Measurements from ENCODE around the gene MRPS16.

Gene MRPS16

GRCh38 chr10:73239908-73240307, 12.5 kb downstream of the MRPS16 start:
- no peak for DNase-seq (ENCODE audit: low read depth)

GRCh38 chr10:73238990-73239566, 13.4 kb downstream of the MRPS16 start:
- DNase-seq (ENCODE audit: low read depth): no peak

GRCh38 chr10:73234695-73235094, 17.7 kb downstream of the MRPS16 start:
- DNase-seq (ENCODE audit: low read depth): no peak

GRCh38 chr10:73233883-73234282, 18.6 kb downstream of the MRPS16 start:
- DNase-seq (ENCODE audit: low read depth): no peak

- DNase-seq (ENCODE audit: low read depth): no peak
Observed at GRCh38 chr10:73232887-73233286, 19.6 kb downstream of the MRPS16 start.

- DNase-seq (ENCODE audit: low read depth): no peak
Observed at GRCh38 chr10:73229567-73229966, 22.9 kb downstream of the MRPS16 start.

- no peak for DNase-seq (ENCODE audit: low read depth)
Observed at GRCh38 chr10:73228247-73228646, 24.2 kb downstream of the MRPS16 start.

- DNase-seq (ENCODE audit: low read depth): no peak
Observed at GRCh38 chr10:73226663-73227062, 25.8 kb downstream of the MRPS16 start.

- DNase-seq (ENCODE audit: low read depth): no peak
Observed at GRCh38 chr10:73225518-73225917, 26.9 kb downstream of the MRPS16 start.

GRCh38 chr10:73220989-73221388, 31.5 kb downstream of the MRPS16 start:
- DNase-seq (ENCODE audit: low read depth): no peak

- no peak for DNase-seq (ENCODE audit: low read depth)
Observed at GRCh38 chr10:73219384-73219783, 33.1 kb downstream of the MRPS16 start.

GRCh38 chr10:73218431-73219191, 33.8 kb downstream of the MRPS16 start:
- no peak for DNase-seq (ENCODE audit: low read depth)

GRCh38 chr10:73217628-73218027, 34.8 kb downstream of the MRPS16 start:
- DNase-seq (ENCODE audit: low read depth): no peak

- DNase-seq (ENCODE audit: low read depth): no peak
Observed at GRCh38 chr10:73215749-73216148, 36.7 kb downstream of the MRPS16 start.

GRCh38 chr10:73211106-73211811, 41.2 kb downstream of the MRPS16 start:
- no peak for DNase-seq (ENCODE audit: low read depth)

GRCh38 chr10:73210395-73211105, 41.9 kb downstream of the MRPS16 start:
- no peak for DNase-seq (ENCODE audit: low read depth)

GRCh38 chr10:73209705-73210104, 42.7 kb downstream of the MRPS16 start:
- DNase-seq (ENCODE audit: low read depth): peak; percentile 47

GRCh38 chr10:73207883-73208282, 44.6 kb downstream of the MRPS16 start:
- DNase-seq (ENCODE audit: low read depth): no peak

GRCh38 chr10:73206385-73206784, 46.1 kb downstream of the MRPS16 start:
- no peak for DNase-seq (ENCODE audit: low read depth)

- DNase-seq (ENCODE audit: low read depth): no peak
Observed at GRCh38 chr10:73205890-73206289, 46.6 kb downstream of the MRPS16 start.

GRCh38 chr10:73205081-73205480, 47.4 kb downstream of the MRPS16 start:
- DNase-seq (ENCODE audit: low read depth): no peak

Data from HS-5 (cell line).